ENCODE results near the gene MYBPC3. TPM values are rescaled to one million over a fixed set of nuclear protein-coding genes. Genes with fewer than 3 reads are reported as not detected.

Gene MYBPC3
- total RNA-seq, 4 donors from 2014 or later, result 0.06 to 0.17 TPM; not detected in 2

DNA sequence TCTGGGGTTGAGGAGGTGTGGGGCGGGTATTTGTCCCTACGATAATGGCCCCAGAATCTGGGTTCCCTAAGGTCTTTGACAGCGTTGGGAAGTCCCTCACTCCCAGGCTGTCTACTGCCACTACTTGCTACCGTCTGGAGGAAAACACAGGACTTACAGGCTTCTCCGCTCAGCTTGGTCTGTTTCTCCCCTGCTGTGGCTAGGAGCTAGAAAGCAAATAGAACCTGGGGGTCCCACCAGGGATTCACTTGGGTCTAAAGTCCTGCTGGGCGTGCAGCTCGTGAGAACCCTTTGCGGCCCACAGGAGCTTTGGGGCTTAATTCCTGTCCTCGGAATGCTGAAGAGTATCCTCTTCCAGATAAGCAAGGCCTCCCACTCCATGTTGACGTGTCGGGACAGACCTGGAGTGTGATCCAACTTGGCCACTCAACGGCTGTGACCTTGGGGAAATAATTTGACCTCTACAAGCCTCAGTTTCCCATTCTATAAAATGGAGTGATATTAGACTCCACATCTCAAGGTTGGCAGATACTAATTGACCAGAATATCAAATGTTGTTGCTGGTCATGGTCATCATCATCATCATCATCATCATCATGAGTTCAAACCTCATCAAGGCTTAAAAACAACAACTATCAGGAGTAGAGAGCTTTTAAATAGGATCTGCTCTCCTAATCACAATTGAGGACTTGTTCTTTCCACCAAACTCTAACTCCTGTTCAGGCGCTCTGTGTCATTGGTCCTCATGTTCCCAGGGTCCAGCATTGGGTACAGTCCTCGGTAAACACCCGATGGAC lies 1.7 kb upstream of the MYBPC3 start:
- TF ChIP-seq POLR2A (IDR thresholded peaks at IDR 0.05; ENCODE audit: low read depth) (no peak), EP300 (IDR thresholded peaks at IDR 0.05) (no peak), POLR2AphosphoS5 (IDR thresholded peaks at IDR 0.05) (no peak)
- TF ChIP-seq, protein P1, sequence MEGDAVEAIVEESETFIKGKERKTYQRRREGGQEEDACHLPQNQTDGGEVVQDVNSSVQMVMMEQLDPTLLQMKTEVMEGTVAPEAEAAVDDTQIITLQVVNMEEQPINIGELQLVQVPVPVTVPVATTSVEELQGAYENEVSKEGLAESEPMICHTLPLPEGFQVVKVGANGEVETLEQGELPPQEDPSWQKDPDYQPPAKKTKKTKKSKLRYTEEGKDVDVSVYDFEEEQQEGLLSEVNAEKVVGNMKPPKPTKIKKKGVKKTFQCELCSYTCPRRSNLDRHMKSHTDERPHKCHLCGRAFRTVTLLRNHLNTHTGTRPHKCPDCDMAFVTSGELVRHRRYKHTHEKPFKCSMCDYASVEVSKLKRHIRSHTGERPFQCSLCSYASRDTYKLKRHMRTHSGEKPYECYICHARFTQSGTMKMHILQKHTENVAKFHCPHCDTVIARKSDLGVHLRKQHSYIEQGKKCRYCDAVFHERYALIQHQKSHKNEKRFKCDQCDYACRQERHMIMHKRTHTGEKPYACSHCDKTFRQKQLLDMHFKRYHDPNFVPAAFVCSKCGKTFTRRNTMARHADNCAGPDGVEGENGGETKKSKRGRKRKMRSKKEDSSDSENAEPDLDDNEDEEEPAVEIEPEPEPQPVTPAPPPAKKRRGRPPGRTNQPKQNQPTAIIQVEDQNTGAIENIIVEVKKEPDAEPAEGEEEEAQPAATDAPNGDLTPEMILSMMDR (IDR thresholded peaks at IDR 0.05), result no peak
- peaks cover 0 to 24% (median 0%) of the 10 kb centered on the region in 4 donors for H3K36me3 ChIP-seq
- 82% methylated on average over 15 of the region's 15 CpGs for WGBS
- intact Hi-C loops (cut with DNase I), result loop anchor here (10.0 kb wide), 2 partner anchors 79 to 469 kb away; partner anchors contain the start of gene MADD
- no peak for DNase-seq (ENCODE audit: extremely low spot score)
- H3K9me3 ChIP-seq, result no peaks in the 10 kb centered on the region
- H3K27me3 ChIP-seq, result no peaks in the 10 kb centered on the region
- H3K4me3 ChIP-seq, result peak overlapping the region; percentile 55 to 66 (median 60)
- peaks cover 7 to 22% (median 21%) of the 10 kb centered on the region in 4 donors for H3K4me1 ChIP-seq
- H3K27ac ChIP-seq (replicated peaks in 1 of 4), result peak overlapping the region in 3 of 4 donors; percentile 78 to 86 (median 80)

DNA sequence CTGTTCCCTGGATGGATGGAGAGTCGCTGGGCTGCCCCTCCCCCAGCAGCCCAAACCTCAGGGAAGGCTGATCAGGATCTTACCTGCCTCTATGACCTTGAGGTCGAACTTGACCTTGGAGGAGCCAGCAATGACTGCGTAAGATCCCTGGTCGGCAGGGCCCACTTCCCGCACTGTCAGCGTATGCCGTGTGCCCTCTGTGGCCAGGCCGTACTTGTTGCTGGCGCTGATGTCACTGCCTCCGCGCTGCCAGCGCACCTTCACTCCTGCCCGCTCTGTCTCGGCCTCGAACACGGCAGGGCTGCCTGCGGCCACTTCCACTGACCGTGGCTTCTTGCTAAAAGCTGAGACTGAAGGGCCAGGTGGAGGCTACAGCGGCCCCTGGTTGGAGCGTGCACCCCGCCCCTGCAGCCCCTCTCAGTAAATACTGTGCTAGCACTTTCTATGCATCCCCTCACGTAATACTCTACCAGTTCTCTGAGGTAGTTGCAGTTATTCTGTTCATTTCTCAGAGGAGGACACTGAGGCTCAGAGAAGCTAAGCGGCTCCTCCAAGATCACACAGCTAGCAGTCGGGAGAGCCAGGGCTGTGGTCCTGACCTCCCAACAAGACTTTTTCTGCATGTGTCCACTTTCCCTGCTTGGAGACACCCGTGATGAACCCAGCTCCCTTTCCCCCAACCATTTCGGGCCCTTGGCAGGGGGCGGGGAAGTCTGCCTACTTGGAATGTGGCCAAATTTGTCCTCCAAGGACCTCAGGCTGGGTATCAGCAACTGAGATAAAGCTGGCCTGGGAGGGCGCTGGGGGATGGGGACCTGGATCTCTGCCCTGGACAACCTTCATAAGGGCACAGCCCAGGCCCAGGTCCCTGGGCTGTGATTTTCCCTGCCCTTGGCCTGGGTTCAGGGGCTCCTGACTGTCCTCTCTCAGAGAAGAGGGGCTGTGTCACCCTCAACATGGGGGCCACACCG lies 1.1 kb downstream of the MYBPC3 start:
- Histone ChIP-seq H3K27me3 (no peaks in the 10 kb centered on the region), H3K4me1 (peaks cover 7 to 18% (median 14%) of the 10 kb centered on the region in 4 donors), H3K36me3 (peaks cover 0 to 47% (median 0%) of the 10 kb centered on the region in 4 donors), H3K4me3 (no peak overlapping the region), H3K27ac (replicated peaks in 1 of 4) (no peak overlapping the region), H3K9me3 (no peaks in the 10 kb centered on the region)
- TF ChIP-seq, protein P1 (IDR thresholded peaks at IDR 0.05), result no peak
- TF ChIP-seq POLR2AphosphoS5 (IDR thresholded peaks at IDR 0.05) (no peak), POLR2A (IDR thresholded peaks at IDR 0.05; ENCODE audit: low read depth) (no peak), EP300 (IDR thresholded peaks at IDR 0.05) (no peak)
- 87% methylated on average over 28 of the region's 29 CpGs for WGBS
- intact Hi-C loops (cut with DNase I), result loop anchor here (10.0 kb wide), 2 partner anchors 77 to 467 kb away; partner anchors contain the start of gene MADD
- DNase-seq (ENCODE audit: extremely low spot score), result no peak

GRCh38 chr11:47350315-47350714 lies 2.2 kb downstream of the MYBPC3 start:
- peaks cover 0 to 59% (median 0%) of the 10 kb centered on the region in 4 donors for H3K36me3 ChIP-seq
- H3K27ac ChIP-seq (replicated peaks in 1 of 4), result no peak overlapping the region
- H3K4me3 ChIP-seq, result no peak overlapping the region
- WGBS, result 84% methylated on average over 6 of the region's 9 CpGs
- peaks cover 8 to 11% (median 9%) of the 10 kb centered on the region in 4 donors for H3K4me1 ChIP-seq
- TF ChIP-seq, protein P1 (IDR thresholded peaks at IDR 0.05), result no peak
- TF ChIP-seq EP300 (IDR thresholded peaks at IDR 0.05) (no peak), POLR2AphosphoS5 (IDR thresholded peaks at IDR 0.05) (no peak), POLR2A (IDR thresholded peaks at IDR 0.05; ENCODE audit: low read depth) (no peak)
- H3K9me3 ChIP-seq, result no peaks in the 10 kb centered on the region
- H3K27me3 ChIP-seq, result no peaks in the 10 kb centered on the region
- intact Hi-C loops (cut with DNase I), result loop anchor here (10.0 kb wide), 2 partner anchors 76 to 466 kb away; partner anchors contain the start of gene MADD
- DNase-seq (ENCODE audit: extremely low spot score), result no peak

DNA sequence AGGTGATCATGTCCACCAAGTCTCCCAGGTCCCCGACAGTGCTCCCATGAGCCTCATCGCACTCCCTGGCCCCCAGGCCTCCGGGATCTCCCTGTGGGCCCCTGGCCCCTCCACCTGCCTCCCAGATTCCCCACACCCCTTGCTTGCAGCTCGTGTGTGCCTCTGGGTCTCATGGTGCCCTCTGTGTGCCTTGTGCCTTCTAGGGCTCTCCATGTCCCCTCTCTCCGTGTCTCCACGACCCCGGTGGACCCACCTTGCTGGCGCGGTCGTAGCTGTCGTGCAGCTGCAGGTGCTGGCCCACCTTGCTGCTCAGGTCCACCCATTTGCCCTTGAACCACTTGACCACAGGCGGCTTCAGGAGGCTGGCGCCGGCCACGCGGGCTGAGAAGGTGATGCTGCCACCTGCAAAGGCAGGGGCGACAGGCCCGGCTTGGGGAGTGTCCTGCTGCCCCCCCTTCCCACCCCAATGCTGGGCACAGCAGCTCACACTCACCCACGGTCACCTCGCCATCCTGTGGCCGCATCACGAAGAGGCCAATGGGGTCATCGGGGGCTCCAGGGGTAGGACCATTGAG lies 2.9 kb downstream of the MYBPC3 start:
- WGBS, result 91% methylated on average over 19 of the region's 23 CpGs
- intact Hi-C loops (cut with DNase I), result loop anchor here (10.0 kb wide), 2 partner anchors 75 to 465 kb away; partner anchors contain the start of gene MADD
- Histone ChIP-seq H3K27ac (replicated peaks in 1 of 4) (no peak overlapping the region), H3K4me3 (no peak overlapping the region), H3K9me3 (no peaks in the 10 kb centered on the region), H3K4me1 (peaks cover 2 to 6% (median 3%) of the 10 kb centered on the region in 4 donors), H3K36me3 (peaks cover 0 to 64% (median 0%) of the 10 kb centered on the region in 4 donors), H3K27me3 (no peaks in the 10 kb centered on the region)
- TF ChIP-seq, protein P1 (IDR thresholded peaks at IDR 0.05), result no peak
- TF ChIP-seq POLR2A (IDR thresholded peaks at IDR 0.05; ENCODE audit: low read depth), result no peak
- no peak for TF ChIP-seq EP300 (IDR thresholded peaks at IDR 0.05)
- no peak for TF ChIP-seq POLR2AphosphoS5 (IDR thresholded peaks at IDR 0.05)
- no peak for DNase-seq (ENCODE audit: extremely low spot score)
